ENCODE measurements around the gene PHF21B.

- TF ChIP-seq CTCF (IDR thresholded peaks at IDR 0.05) (no peak), REST (IDR thresholded peaks at IDR 0.05; ENCODE audit: insufficient read depth in 1 of 2, low read depth in 2 of 2, low read length in 1 of 2) (no peak), POLR2AphosphoS5 (IDR thresholded peaks at IDR 0.05; ENCODE audit: low read depth, low read length) (no peak), SIN3A (IDR thresholded peaks at IDR 0.05; ENCODE audit: borderline replicate concordance, insufficient read depth, low read depth, low read length) (no peak), TCF7L2 (IDR thresholded peaks at IDR 0.05; ENCODE audit: low read depth, low read length) (no peak)
Measured at GRCh38 chr22:45001653-45002052, 8.2 kb downstream of the PHF21B start.
